ENCODE data around the gene CACHD1. TPM values are rescaled to one million over a fixed set of nuclear protein-coding genes. Genes with fewer than 3 reads are reported as not detected.

The CACHD1 gene
- total and polyA plus RNA-seq, 10 donors: 1.1 to 17.3 (median 11.4) TPM

DNA sequence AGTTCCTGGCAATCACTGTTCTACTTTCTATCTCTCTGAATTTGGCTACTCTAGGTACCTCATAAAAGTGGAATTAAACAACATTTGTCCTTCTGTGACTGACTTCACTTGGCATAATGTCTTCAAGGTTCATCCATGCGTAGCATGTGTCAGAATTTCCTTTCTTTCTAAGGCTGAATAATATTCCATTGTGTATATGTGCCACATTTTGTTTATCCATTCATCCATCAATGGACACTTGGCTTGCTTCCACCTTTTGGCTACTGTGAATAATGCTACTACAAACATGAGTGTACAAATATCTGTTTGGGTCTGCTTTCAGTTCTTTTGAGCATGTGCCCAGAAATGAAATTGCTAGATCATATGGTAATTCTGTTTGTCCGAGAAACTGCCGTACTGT lies 14.7 kb downstream of the CACHD1 start:
- intact Hi-C loops (cut with DNase I; ENCODE audit: low total_unique reads): no loop called here
- Histone ChIP-seq H3K4me1 (peaks cover 0 to 13% (median 0%) of the 10 kb centered on the region in 6 donors), H3K27me3 (replicated peaks in 1 of 7) (peaks cover 0 to 8% (median 0%) of the 10 kb centered on the region in 7 donors), H3K4me3 (no peak overlapping the region), H3K27ac (no peak overlapping the region), H3K36me3 (no peaks in the 10 kb centered on the region), H3K9me3 (no peaks in the 10 kb centered on the region)
- 89 to 91% (median 90%) methylated on average over 3 of the region's 3 CpGs for WGBS, 5 donors
- TF ChIP-seq CTCF (IDR thresholded peaks at IDR 0.05 in 8 of 11, conservative IDR thresholded peaks at IDR 0.05 in 3 of 11) (no peak), POLR2A (IDR thresholded peaks at IDR 0.05) (no peak), POLR2AphosphoS5 (IDR thresholded peaks at IDR 0.05) (no peak)
- no peak for DNase-seq

GRCh38 chr1:64486193-64486592 lies 16.3 kb downstream of the CACHD1 start:
- intact Hi-C loops (cut with DNase I; ENCODE audit: low total_unique reads): no loop called here
- 79 to 90% (median 87%) methylated on average over 7 of the region's 7 CpGs for WGBS, 5 donors
- Histone ChIP-seq H3K36me3 (no peaks in the 10 kb centered on the region), H3K4me1 (peaks cover 0 to 10% (median 0%) of the 10 kb centered on the region in 6 donors), H3K9me3 (no peaks in the 10 kb centered on the region), H3K27me3 (replicated peaks in 1 of 7) (peaks cover 0 to 8% (median 0%) of the 10 kb centered on the region in 7 donors), H3K4me3 (no peak overlapping the region), H3K27ac (no peak overlapping the region)
- DNase-seq: no peak
- TF ChIP-seq POLR2AphosphoS5 (IDR thresholded peaks at IDR 0.05) (no peak), POLR2A (IDR thresholded peaks at IDR 0.05) (no peak), CTCF (IDR thresholded peaks at IDR 0.05 in 8 of 11, conservative IDR thresholded peaks at IDR 0.05 in 3 of 11) (no peak)

DNA sequence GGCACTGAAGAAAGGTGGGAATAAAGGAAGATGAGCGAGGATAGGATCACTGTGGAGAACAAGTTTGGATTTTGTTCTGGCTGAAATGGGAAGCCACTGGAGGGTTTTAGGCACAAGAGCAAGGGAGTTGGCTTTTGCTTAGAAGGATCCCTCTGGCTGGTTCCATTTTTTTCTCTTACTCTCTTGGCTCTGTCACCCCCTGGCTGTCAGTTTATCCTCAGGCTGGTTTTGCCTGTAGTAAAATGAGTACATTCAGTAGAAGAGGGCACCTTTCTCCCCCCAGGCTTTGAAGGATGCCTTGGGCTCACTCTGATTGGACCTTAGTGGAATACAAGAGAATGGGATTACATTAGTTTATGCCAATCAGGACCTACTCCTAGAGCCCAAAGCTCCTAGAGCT lies 17.1 kb downstream of the CACHD1 start:
- Histone ChIP-seq H3K27ac (no peak overlapping the region), H3K27me3 (replicated peaks in 1 of 7) (peaks cover 0 to 8% (median 0%) of the 10 kb centered on the region in 7 donors), H3K36me3 (no peaks in the 10 kb centered on the region), H3K4me3 (no peak overlapping the region), H3K4me1 (peaks cover 0 to 4% (median 0%) of the 10 kb centered on the region in 6 donors), H3K9me3 (no peaks in the 10 kb centered on the region)
- TF ChIP-seq POLR2A (IDR thresholded peaks at IDR 0.05) (no peak), CTCF (IDR thresholded peaks at IDR 0.05 in 8 of 11, conservative IDR thresholded peaks at IDR 0.05 in 3 of 11) (no peak), POLR2AphosphoS5 (IDR thresholded peaks at IDR 0.05) (no peak)
- no peak for DNase-seq
- intact Hi-C loops (cut with DNase I; ENCODE audit: low total_unique reads): no loop called here
- WGBS, 5 donors: 91 to 96% (median 95%) methylated on average over 1 of the region's 1 CpG

- Histone ChIP-seq H3K9me3 (no peaks in the 10 kb centered on the region), H3K27me3 (replicated peaks in 1 of 7) (peaks cover 0 to 8% (median 0%) of the 10 kb centered on the region in 7 donors), H3K27ac (no peak overlapping the region), H3K4me3 (no peak overlapping the region), H3K36me3 (no peaks in the 10 kb centered on the region), H3K4me1 (no peaks in the 10 kb centered on the region)
- 71 to 92% (median 81%) methylated on average over 2 of the region's 2 CpGs for WGBS, 5 donors
- TF ChIP-seq POLR2AphosphoS5 (IDR thresholded peaks at IDR 0.05) (no peak), POLR2A (IDR thresholded peaks at IDR 0.05) (no peak), CTCF (IDR thresholded peaks at IDR 0.05 in 8 of 11, conservative IDR thresholded peaks at IDR 0.05 in 3 of 11) (no peak)
- DNase-seq: no peak
- intact Hi-C loops (cut with DNase I; ENCODE audit: low total_unique reads): no loop called here
Measured at GRCh38 chr1:64488862-64489261, 18.9 kb downstream of the CACHD1 start.
